Stimulated activated CD8-positive, alpha-beta memory T cell treated with anti-CD3 and anti-CD28 coated beads, Interleukin-15, amount 100 ng/mL, for 4 hours (primary cell): ENCODE data around the gene RNF31.
A peak's percentile ranks its signal among the peaks of the same experiment; 100 is the strongest.

Experiments used
- DNase-seq, 2 donors: peaks; one replicate each; pipeline ENCODE4 v3.0.0-alpha.2; 2020; ENCODE audit warnings: low read depth in 2 of 2

The RNF31 gene

DNA sequence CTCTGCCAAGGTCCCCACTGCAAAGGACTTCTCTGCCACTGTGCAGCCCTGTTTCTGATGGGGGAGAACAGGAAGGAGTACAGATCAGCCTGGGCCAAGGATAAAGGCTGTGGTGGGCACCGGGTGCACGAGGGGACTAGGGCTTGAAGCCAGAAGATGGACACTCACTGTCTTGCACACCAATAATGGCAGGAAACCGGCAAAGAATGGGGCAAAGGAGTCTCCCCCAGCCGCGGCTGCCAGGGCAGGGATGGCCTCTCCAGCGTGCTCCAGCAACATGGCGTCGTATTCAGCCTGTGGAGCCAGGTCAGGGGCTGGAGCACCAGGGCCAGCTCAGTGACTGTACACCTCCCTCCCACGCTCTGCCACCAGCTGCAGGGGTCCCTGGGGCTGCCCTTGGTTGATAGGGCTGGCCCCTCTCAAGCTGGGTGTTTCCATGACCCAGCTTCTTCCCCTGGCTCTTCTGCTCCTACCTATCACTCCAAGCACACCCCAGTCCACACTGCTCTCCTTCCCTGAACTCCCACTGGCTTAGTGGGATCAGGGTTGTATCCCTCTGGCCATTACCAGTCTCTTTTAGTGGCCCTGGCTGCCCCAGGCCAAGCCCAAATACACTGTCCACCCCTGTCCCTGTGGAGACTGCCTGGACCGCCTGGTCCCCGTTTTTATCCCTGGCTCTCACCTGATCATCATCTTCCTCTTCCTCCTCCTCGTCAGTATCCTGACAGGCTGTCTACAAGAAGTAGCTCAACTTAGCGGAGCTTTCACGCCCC lies 35.0 kb downstream of the RNF31 start:
- no peak for DNase-seq

GRCh38 chr14:24183014-24183481 lies 35.8 kb downstream of the RNF31 start:
- no peak for DNase-seq

DNA sequence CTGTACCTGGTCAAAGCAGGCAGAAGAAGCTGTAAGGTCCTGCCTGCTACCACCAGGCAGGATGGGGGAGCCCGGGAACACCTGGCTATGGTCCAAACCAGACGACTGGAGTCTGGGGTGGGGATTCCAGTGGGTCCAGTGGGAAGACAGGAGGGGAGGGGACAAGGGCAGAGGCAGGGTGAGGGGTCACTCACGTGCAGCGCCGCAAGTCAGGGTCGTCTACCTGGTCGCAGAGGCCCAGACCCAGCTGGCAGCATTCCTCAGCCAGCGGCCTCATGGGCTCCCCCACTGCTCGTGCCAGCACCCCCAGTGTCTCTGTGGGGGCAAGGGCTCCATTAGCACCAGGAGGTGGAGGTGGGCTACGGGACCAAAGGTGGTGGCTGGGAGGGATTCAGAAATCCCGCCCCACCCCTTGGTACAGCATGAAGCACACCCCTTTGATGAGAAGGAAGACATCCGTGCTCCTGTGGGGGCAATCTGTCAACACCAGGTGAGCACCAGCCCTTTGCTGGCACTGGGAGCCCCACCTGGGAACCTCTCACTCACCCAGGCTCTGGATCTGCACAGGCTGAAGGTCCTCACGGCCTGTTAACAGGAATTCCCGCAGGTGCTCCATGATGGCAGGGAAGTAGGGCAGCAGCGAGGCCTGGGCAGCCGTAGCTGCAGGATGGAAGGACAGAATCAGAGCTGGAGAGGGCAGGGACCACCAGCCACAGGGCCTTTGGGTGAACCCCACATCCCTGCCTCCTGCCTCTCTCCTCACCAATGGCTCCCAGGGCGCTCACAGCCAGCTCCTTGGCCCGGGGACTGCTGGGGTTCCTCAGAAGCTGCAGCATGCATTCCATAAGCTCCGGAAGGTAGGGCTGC lies 37.0 kb downstream of the RNF31 start:
- DNase-seq, result no peak

DNA sequence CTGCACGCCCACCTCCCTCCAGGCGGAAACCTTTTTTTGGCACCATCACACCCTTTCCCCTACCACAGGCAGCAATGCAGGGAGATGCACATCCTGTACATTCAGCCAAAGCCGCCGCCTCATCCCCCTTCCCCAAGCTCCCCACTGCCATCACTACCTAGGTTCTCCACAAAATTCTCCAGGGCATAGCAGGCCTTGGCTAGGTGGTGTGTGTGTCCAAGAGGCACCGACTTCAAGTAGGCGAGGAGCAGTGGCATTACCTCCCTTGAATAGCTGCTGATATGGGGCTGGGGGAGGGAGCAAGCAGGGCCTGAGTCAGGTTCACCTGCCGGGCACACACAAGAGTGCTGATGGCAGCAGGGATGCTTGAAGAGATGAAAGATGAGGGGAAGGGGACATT lies 37.7 kb downstream of the RNF31 start:
- DNase-seq, result no peak

- DNase-seq, result no peak
These were observed 38.4 kb downstream of the RNF31 start for GRCh38 chr14:24185741-24186140.

- DNase-seq, result no peak
These were observed 39.7 kb downstream of the RNF31 start for GRCh38 chr14:24186831-24187538.

DNA sequence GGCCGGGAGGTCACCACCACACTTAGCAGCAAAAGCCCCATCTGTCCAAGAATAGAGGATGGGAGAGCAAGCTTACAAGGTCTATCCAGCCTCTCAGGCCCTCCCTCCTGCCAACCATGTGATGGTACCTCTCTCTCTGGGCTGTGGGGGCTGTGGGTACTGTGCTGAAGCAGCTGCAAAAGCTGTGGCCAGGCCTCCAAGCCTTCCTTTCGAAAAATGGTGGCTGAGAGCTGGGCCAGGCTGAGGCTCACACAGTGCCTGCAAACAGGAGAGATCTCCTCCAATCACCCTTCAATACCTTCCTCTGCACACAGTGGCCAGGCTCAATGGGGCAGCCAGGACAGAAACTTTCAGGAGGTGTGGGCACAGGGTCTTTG lies 40.2 kb downstream of the RNF31 start:
- DNase-seq, result no peak

DNA sequence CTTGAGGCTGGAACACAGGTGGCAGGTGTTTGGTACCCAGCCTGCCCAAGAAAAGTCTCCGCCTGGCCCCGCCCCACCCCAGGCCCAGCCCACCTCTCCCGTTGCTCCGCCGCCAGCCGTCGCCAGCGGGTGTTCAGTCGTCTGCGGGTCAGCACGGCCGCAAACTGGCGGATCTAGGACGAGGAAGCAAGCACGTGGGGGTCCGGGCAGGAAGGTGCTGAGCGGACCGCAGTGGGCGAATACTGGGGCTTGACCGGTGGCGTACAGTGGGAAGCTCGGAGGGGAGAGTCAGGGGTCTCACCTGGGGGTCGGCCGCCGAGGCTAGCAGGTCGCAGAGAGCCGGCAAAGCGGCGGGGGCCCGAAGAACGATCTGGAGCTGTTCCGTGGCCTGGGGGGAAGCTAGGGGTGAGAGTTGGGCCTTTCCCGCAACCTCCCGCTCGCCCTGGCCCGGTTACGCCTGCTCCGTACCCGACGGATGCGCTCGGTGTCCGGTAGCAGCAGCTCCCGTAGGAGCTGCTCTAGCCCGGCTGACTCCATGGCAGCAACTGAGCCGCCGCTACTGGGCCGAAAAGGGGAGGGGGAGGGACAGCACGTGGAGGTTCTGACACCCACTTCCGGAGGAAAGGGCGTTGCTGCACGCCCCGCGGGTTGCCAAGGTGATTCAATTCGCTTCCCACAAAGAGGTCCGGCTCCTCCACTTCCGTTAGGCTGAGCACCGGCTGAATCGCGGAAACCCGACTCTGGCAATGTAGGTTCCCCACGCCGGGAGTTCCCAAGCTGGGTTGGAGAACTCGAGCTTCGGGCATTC lies 41.2 kb downstream of the RNF31 start, which contains the start of gene IPO4:
TSS of gene IPO4 (minus strand) at position 566 of the 808 bp plus-strand sequence. CDS start at position 537, 29 bp downstream.
- DNase-seq, result peak; percentile 89 to 94

DNA sequence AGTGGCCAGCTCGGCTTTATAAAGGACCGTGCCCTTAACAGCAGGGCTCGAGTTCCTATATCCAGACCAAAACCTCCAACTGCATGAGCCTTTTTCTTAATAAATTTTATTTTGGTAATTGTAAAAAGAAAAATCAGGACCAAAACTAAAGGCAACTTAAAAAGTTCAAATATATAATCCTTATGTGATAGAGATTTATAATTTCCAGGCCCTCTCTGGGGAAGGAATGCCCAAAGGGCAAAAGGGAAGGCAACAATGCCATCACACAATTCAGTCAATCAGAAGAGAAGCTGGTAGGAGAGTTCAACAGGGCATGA lies 41.7 kb downstream of the RNF31 start:
- DNase-seq, result no peak

GRCh38 chr14:24189460-24189859 lies 42.2 kb downstream of the RNF31 start:
- no peak for DNase-seq

DNA sequence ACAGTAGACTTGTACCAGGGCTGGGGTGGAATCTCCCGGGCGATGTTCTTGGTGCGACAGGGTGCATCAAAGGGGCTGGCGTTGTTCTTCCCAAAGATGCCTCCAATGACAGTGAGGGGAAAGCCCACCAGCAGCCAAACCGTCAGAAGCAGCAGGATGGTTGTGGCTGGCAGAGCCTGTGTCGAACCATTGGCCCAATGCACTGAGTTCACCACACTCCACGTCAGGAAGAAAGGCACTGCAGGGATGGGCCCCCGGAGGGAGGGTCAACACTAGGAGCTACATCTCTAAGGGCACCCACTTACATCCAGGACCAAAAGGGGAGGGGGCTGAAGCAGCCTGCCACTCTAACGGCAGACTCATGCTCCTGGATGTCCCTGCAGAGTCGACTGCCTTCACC lies 43.1 kb downstream of the RNF31 start:
- DNase-seq, result no peak

- no peak for DNase-seq
These were observed 45.6 kb downstream of the RNF31 start for GRCh38 chr14:24192933-24193332.

DNA sequence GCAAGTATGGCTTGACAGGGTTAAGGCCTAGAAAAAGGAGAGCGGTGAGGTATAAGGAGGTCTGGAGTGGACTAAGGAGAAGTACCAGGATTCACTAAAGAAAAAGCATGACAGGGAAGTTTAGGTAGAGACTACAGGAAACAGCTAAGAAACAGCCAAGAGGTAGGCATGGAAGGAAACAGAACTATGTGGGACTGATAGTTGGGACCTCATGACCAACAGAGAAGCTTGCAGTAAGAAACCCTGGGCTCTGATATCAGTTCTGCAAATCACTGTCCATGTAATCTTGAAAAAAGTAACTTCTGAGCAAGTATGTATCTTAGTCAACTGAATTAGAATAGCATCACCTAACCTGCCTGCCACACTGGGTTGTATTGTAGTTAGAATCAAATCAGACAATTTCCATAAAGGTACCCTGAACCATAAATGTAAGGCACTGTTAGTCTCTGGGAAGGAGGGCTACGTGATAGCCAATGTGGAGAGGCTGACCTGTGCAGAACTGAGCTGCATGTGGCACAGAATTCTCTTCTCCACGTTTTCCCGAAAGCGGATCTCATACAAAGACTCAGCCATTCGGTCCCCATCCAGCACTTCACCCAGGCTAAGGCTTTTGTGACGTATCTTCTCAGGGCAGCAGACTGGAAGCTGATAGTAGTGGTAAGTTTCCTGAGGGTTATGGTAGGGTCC lies 47.0 kb downstream of the RNF31 start:
- no peak for DNase-seq

DNA sequence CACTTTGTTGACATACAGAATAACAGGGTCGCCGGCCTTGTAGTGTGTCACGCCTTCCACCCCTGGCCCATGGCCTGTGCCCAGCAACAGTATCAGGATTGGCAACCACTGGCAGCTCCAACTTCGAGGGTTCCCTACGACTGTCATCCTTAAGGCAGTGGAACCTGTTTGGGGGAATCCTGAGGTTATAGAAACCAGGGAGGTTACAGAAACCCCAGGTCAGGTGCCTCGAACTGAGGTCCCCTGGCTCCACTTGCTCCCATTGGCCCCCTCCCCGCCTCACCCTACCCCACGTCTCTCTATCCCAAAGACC lies 47.5 kb downstream of the RNF31 start:
- DNase-seq, result no peak

- DNase-seq, result peak; percentile 74 to 80
These were observed 48.1 kb downstream of the RNF31 start, which contains the start of gene TM9SF1 for GRCh38 chr14:24195186-24196070. Gene TM9SF1 (minus strand): TSS chr14:24195441. CDS start chr14:24195019, 422 bp downstream.

DNA sequence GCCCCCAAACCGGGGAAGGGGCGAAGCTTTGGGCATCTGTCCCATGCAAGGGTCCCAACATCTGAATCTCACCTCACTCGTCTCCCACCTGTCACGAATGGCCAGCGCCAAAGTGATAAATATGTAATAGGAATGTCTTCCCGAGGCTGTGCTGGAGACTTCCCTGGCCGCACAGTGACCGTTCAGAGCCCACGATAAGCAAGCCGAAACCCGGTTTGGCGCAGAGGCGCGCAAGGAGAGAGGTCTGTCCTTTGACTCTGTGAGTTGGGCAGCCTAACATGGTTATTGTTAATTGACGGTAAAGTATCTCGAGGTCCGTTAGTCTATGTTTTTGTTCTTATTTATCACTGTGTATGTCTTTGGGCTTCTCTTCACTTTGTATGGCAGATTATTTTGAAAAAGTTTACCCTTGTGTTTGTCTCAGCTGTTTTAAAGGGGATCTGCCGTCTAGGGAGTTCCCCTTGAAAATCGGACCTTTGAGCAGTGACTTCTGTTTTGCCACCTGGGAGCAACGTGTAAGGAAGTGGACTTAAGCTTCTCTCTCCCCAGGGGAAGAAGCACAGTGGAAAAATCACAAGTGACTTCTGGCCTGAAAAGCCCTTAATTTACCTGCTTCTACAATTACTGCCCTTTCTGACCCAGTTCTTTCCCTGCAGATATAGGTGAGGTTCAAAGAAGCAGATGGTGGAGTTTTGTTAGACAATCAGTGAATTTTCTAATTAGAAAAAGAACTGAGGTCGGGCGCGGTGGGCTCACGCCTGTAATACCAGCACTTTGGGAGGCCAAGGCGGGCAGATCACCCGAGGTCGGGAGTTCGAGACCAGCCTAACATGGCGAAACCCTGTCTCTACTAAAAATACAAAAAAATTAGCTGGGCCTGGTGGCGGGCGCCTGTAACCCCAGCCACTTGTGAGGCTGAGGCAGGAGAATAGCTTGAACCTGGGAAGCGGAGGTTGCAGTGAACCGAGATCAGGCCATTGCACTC lies 49.1 kb downstream of the RNF31 start:
- DNase-seq, result no peak

DNA sequence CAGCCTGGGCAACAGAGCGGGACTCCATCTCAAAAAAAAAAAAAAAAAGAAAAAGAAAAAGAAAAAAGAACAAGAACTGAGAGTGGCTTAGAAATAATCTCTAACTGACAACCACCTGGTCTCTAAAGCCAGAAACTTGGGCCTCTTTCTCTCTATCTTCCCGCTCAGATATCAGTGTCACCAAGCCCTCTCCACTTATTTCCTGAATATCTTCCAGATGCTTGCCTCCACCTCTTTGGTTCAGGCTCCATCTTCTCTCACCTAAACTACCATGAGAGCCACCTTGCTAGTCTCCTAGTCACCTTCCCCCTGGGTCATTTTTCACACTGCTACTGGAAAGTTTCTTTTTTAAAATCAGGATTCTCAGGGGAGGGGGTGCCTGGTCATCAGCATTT lies 49.8 kb downstream of the RNF31 start:
- no peak for DNase-seq

GRCh38 chr14:24198814-24199524 lies 51.7 kb downstream of the RNF31 start:
- no peak for DNase-seq
